ENCODE measurements around the gene THADA.
"Not testable (repeated sequence)": the region's sequence is repeated elsewhere in the genome, so short reads cannot be mapped to it uniquely, and the experiment has no call there.

THADA gene

DNA sequence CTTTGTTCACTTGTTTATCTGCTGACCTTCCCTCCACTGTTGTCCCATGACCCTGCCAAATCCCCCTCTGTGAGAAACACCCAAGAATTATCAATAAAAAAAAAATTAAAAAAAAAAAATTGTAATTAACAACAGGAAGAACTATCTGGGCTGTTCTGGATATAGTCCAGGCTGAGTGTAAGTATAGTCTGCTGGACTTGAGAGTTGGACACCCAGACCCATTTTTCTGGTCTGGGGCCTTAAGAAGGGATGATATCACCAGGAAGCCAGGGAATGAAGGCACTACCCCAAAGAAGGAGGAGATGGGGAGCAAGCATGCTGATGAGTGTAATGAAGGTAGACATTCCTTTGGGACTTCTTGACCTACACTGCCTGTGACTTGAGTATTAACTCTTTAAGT lies 297.3 kb downstream of the THADA start:
- Histone ChIP-seq H3K79me2 (ENCODE audit: control insufficient read depth, low read length) (no peaks in the 10 kb centered on the region), H3K9me3 (ENCODE audit: control insufficient read depth, insufficient read depth, low read length) (no peaks in the 10 kb centered on the region), H3K36me3 (ENCODE audit: control insufficient read depth, low read length) (no peaks in the 10 kb centered on the region), H3K4me1 (ENCODE audit: control insufficient read depth, low read length) (no peaks in the 10 kb centered on the region), H3K27ac (ENCODE audit: low read depth, low read length) (no peak overlapping the region), H4K20me1 (ENCODE audit: control insufficient read depth, insufficient read depth, low read depth, low read length) (no peaks in the 10 kb centered on the region), H3K27me3 (ENCODE audit: control insufficient read depth, low read length) (no peaks in the 10 kb centered on the region), H3K4me2 (ENCODE audit: low read length) (no peak overlapping the region), H3K9me2 (replicated peaks; ENCODE audit: control insufficient read depth, low read length) (no peaks in the 10 kb centered on the region), H3K4me3 (ENCODE audit: low read length) (no peak overlapping the region), H3F3A (ENCODE audit: control insufficient read depth, insufficient read depth) (no peaks in the 10 kb centered on the region)
- TF ChIP-seq, protein P1, sequence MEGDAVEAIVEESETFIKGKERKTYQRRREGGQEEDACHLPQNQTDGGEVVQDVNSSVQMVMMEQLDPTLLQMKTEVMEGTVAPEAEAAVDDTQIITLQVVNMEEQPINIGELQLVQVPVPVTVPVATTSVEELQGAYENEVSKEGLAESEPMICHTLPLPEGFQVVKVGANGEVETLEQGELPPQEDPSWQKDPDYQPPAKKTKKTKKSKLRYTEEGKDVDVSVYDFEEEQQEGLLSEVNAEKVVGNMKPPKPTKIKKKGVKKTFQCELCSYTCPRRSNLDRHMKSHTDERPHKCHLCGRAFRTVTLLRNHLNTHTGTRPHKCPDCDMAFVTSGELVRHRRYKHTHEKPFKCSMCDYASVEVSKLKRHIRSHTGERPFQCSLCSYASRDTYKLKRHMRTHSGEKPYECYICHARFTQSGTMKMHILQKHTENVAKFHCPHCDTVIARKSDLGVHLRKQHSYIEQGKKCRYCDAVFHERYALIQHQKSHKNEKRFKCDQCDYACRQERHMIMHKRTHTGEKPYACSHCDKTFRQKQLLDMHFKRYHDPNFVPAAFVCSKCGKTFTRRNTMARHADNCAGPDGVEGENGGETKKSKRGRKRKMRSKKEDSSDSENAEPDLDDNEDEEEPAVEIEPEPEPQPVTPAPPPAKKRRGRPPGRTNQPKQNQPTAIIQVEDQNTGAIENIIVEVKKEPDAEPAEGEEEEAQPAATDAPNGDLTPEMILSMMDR (IDR thresholded peaks at IDR 0.05; ENCODE audit: low read depth, low read length, poor library complexity, severe bottlenecking), result no peak
- TF ChIP-seq EZH2phosphoT487 (IDR thresholded peaks at IDR 0.05; ENCODE audit: borderline replicate concordance, low read length), result no peak

DNA sequence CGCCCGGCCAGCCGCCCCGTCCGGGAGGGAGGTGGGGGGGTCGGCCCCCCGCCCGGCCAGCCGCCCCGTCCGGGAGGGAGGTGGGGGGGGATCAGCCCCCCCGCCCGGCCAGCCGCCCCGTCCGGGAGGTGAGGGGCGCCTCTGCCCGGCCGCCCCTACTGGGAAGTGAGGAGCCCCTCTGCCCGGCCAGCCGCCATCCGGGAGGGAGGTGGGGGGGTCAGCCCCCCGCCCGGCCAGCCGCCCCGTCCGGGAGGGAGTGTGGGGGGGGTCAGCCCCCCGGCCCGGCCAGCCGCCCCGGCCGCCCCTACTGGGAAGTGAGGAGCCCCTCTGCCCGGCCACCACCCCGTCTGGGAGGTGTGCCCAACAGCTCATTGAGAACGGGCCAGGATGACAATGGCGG lies 298.1 kb downstream of the THADA start:
- H3K36me3 ChIP-seq (ENCODE audit: control insufficient read depth, low read length); H3K27me3 ChIP-seq (ENCODE audit: control insufficient read depth, low read length); H3K9me2 ChIP-seq (replicated peaks; ENCODE audit: control insufficient read depth, low read length); H3K4me3 ChIP-seq (ENCODE audit: low read length); H3K79me2 ChIP-seq (ENCODE audit: control insufficient read depth, low read length); H3F3A ChIP-seq (ENCODE audit: control insufficient read depth, insufficient read depth); H4K20me1 ChIP-seq (ENCODE audit: control insufficient read depth, insufficient read depth, low read depth, low read length); H3K9me3 ChIP-seq (ENCODE audit: control insufficient read depth, insufficient read depth, low read length); H3K4me2 ChIP-seq (ENCODE audit: low read length); H3K27ac ChIP-seq (ENCODE audit: low read depth, low read length); H3K4me1 ChIP-seq (ENCODE audit: control insufficient read depth, low read length): not testable (repeated sequence)

DNA sequence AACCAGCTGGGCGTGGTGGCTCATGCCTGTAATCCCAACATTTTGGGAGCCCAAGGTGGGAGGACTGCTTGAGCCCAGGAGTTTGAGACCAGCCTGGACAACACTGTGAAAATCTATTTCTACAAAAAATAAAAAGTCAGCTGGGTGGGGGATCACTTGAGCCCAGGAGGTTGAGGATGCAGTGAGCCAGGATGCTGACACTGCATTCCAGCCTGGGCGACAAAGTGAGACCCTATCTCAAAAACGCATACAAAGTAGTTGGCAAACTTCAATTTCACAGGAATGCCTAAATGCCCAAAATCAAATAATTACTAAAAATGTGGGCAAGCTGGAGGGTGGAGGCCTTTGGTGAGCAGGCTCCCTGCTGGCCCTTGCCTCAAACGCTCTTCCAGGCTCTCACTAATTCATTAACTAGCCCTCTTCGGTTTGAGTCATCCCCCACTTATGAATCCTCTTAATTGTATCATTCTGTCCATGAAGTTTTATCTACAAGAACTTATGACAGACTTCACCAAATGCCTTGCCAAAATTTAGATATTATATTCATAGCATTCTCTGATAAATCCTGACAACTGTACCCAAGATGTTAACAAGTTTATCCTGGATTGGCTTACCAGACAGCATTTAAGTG lies 300.8 kb downstream of the THADA start:
- Histone ChIP-seq H3K4me1 (ENCODE audit: control insufficient read depth, low read length) (no peaks in the 10 kb centered on the region), H3K9me2 (replicated peaks; ENCODE audit: control insufficient read depth, low read length) (no peaks in the 10 kb centered on the region), H3K79me2 (ENCODE audit: control insufficient read depth, low read length) (no peaks in the 10 kb centered on the region), H3K4me2 (ENCODE audit: low read length) (no peak overlapping the region), H3K36me3 (ENCODE audit: control insufficient read depth, low read length) (peaks cover 25% of the 10 kb centered on the region), H4K20me1 (ENCODE audit: control insufficient read depth, insufficient read depth, low read depth, low read length) (no peaks in the 10 kb centered on the region), H3F3A (ENCODE audit: control insufficient read depth, insufficient read depth) (no peaks in the 10 kb centered on the region), H3K27ac (ENCODE audit: low read depth, low read length) (no peak overlapping the region), H3K27me3 (ENCODE audit: control insufficient read depth, low read length) (no peaks in the 10 kb centered on the region), H3K4me3 (ENCODE audit: low read length) (no peak overlapping the region), H3K9me3 (ENCODE audit: control insufficient read depth, insufficient read depth, low read length) (no peaks in the 10 kb centered on the region)
- TF ChIP-seq, protein P1 (IDR thresholded peaks at IDR 0.05; ENCODE audit: low read depth, low read length, poor library complexity, severe bottlenecking), result no peak
- no peak for TF ChIP-seq EZH2phosphoT487 (IDR thresholded peaks at IDR 0.05; ENCODE audit: borderline replicate concordance, low read length)

DNA sequence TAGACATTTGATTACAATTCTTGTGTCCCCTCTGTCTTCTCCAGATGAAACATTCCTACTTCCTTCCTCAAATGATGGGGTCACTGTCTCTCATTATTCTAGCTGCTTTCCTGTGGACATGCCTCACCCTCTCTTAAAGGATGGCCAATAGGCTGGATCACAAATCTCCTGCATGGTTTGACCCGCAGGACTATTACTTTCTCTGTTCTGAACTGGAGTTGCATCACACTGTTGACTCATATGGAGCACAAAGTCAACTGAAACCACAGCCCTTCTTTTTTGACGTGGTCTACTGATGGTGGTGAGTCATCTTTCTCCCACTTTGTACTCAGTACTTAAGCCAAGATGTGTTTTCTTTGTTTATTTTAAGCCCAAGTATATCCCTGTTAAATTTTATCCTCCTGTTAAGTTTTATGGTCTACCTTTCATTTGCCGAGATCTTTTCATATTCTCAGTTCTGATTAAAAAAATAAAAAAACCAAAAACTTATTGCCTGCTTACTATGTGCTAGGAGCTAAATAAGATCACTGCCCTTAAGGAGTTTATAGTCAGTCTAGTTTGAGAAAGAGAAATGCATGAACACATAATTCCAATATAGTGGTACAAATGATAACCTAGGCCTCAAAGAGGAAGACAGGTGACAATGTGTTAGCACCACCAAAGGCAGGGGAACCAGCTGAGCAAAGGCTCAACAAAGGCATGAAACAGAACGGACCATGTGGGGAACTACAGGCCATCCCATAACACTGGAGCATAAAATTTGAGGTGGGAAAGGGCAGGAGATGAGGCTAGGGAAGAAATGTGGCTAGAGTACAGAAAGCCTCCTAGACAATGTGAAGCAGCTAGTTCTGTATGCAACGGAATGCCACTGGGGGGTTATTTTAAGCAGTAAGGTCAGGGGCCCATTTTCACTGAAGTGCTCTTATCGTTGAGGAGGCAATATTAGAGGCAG lies 301.8 kb downstream of the THADA start:
- H3K27ac ChIP-seq (ENCODE audit: low read depth, low read length), result no peak overlapping the region
- no peak overlapping the region for H3K4me3 ChIP-seq (ENCODE audit: low read length)
- no peaks in the 10 kb centered on the region for H3K9me2 ChIP-seq (replicated peaks; ENCODE audit: control insufficient read depth, low read length)
- H4K20me1 ChIP-seq (ENCODE audit: control insufficient read depth, insufficient read depth, low read depth, low read length), result no peaks in the 10 kb centered on the region
- peaks cover 25% of the 10 kb centered on the region for H3K36me3 ChIP-seq (ENCODE audit: control insufficient read depth, low read length)
- no peaks in the 10 kb centered on the region for H3K27me3 ChIP-seq (ENCODE audit: control insufficient read depth, low read length)
- TF ChIP-seq, protein P1 (IDR thresholded peaks at IDR 0.05; ENCODE audit: low read depth, low read length, poor library complexity, severe bottlenecking), result no peak
- TF ChIP-seq EZH2phosphoT487 (IDR thresholded peaks at IDR 0.05; ENCODE audit: borderline replicate concordance, low read length), result no peak
- H3F3A ChIP-seq (ENCODE audit: control insufficient read depth, insufficient read depth), result no peaks in the 10 kb centered on the region
- H3K9me3 ChIP-seq (ENCODE audit: control insufficient read depth, insufficient read depth, low read length), result no peaks in the 10 kb centered on the region
- no peak overlapping the region for H3K4me2 ChIP-seq (ENCODE audit: low read length)
- no peaks in the 10 kb centered on the region for H3K79me2 ChIP-seq (ENCODE audit: control insufficient read depth, low read length)
- no peaks in the 10 kb centered on the region for H3K4me1 ChIP-seq (ENCODE audit: control insufficient read depth, low read length)

All from DOHH2 (cell line).